DND-41 (cell line): ENCODE results near the gene DPT.

Experiments
- EZH2 ChIP-seq: IDR thresholded peaks from 3 replicates; pipeline ENCODE4 v1.6.1; 2012; ENCODE audit warnings: borderline replicate concordance, low read depth, mild to moderate bottlenecking, moderate library complexity, low read length, inconsistent platforms; ENCODE audit not compliant: severe bottlenecking
- TF ChIP-seq, protein P1 (sequence below): IDR thresholded peaks from 2 replicates; pipeline ENCODE4 v1.5.1; 2012; ENCODE audit warnings: borderline replicate concordance, low read length, moderate library complexity, mild to moderate bottlenecking; ENCODE audit not compliant: poor library complexity, severe bottlenecking; ENCODE audit errors: extremely low read depth

GRCh38 chr1:168691541-168691940, 37.5 kb downstream of the DPT start:
- TF ChIP-seq, protein P1, sequence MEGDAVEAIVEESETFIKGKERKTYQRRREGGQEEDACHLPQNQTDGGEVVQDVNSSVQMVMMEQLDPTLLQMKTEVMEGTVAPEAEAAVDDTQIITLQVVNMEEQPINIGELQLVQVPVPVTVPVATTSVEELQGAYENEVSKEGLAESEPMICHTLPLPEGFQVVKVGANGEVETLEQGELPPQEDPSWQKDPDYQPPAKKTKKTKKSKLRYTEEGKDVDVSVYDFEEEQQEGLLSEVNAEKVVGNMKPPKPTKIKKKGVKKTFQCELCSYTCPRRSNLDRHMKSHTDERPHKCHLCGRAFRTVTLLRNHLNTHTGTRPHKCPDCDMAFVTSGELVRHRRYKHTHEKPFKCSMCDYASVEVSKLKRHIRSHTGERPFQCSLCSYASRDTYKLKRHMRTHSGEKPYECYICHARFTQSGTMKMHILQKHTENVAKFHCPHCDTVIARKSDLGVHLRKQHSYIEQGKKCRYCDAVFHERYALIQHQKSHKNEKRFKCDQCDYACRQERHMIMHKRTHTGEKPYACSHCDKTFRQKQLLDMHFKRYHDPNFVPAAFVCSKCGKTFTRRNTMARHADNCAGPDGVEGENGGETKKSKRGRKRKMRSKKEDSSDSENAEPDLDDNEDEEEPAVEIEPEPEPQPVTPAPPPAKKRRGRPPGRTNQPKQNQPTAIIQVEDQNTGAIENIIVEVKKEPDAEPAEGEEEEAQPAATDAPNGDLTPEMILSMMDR, result no peak
- TF ChIP-seq EZH2, result no peak
